ENCODE data around the gene DZIP1. TPM values are rescaled to one million over a fixed set of nuclear protein-coding genes. Genes with fewer than 3 reads are reported as not detected.

DZIP1 gene
- total RNA-seq, 1 experiment from 2014 or later: 33.6 TPM

GRCh38 chr13:95546919-95547318 is 97.6 kb downstream of the DZIP1 start:
- Histone ChIP-seq H3K23me2 (ENCODE audit: insufficient read length, low read depth, low read length, poor library complexity, severe bottlenecking) (peaks cover 2% of the 10 kb centered on the region), H3K56ac (ENCODE audit: insufficient read length, low read depth, low read length) (no peak overlapping the region), H3K27ac (ENCODE audit: insufficient read length, low read depth, low read length) (no peak overlapping the region), H4K91ac (ENCODE audit: insufficient read length, low read depth, low read length) (no peak overlapping the region), H3K14ac (ENCODE audit: insufficient read depth, low read length) (no peak overlapping the region), H3K18ac (ENCODE audit: insufficient read length, low read depth, low read length) (no peak overlapping the region), H3K4ac (ENCODE audit: low read depth, low read length) (no peak overlapping the region), H3K4me1 (ENCODE audit: insufficient read depth, low read length) (no peaks in the 10 kb centered on the region; the same call in 1 of the 2 replicates), H3K27me3 (ENCODE audit: insufficient read depth, low read length) (no peaks in the 10 kb centered on the region), H4K20me1 (ENCODE audit: control insufficient read depth, insufficient read depth, insufficient read length) (no peaks in the 10 kb centered on the region), H3K79me2 (ENCODE audit: insufficient read depth, low read length) (no peaks in the 10 kb centered on the region), H2AFZ (ENCODE audit: low read length) (no peak overlapping the region), H3K9me3 (ENCODE audit: control insufficient read depth, low read depth, low read length) (no peaks in the 10 kb centered on the region), H2BK15ac (ENCODE audit: low read depth, low read length) (no peak overlapping the region), H3T11ph (ENCODE audit: low read length) (no peak overlapping the region), H3K9ac (ENCODE audit: extremely low read depth, insufficient read length, low read length) (no peak overlapping the region), H2BK120ac (ENCODE audit: low read depth, low read length, poor library complexity, severe bottlenecking) (no peak overlapping the region), H3K79me1 (ENCODE audit: insufficient read depth, low read depth, low read length, poor library complexity, severe bottlenecking) (no peaks in the 10 kb centered on the region), H3K4me2 (ENCODE audit: insufficient read depth, insufficient read length, low read length) (no peak overlapping the region), H2BK20ac (ENCODE audit: low read depth, low read length, poor library complexity, severe bottlenecking) (no peak overlapping the region), H4K8ac (replicated peaks; ENCODE audit: insufficient read length, low read depth, low read length) (no peak overlapping the region), H4K5ac (ENCODE audit: insufficient read length, low read depth, low read length) (no peak overlapping the region), H2AK5ac (ENCODE audit: insufficient read length, low read length) (no peak overlapping the region), H2BK12ac (ENCODE audit: insufficient read length, low read depth, low read length) (no peak overlapping the region), H3K23ac (ENCODE audit: insufficient read length, low read depth, low read length) (no peak overlapping the region), H2BK5ac (ENCODE audit: insufficient read length, low read length) (no peak overlapping the region)
- H3K4me1 Mint-ChIP-seq: peaks cover 33 to 37% of the 10 kb centered on the region in 2 experiments
- DNase-seq: peak; percentile 33
- no peaks in the 10 kb centered on the region for H3K9me3 Mint-ChIP-seq
- H3K4me3 Mint-ChIP-seq: no peak overlapping the region
- no peak for TF ChIP-seq CTCF (conservative IDR thresholded peaks at IDR 0.05)
- no peaks in the 10 kb centered on the region for H3K36me3 Mint-ChIP-seq (ENCODE audit: insufficient read depth in 1 of 3, low read depth in 3 of 3)
- WGBS (ENCODE audit: extremely low coverage, insufficient read length, low lambda C conversion rate): no CpG with 5 or more reads among the region's 3 CpGs
- H3K27me3 Mint-ChIP-seq (ENCODE audit: low read depth): peaks cover 14% of the 10 kb centered on the region
- H3K27ac Mint-ChIP-seq: peak overlapping the region in 2 of 3 experiments; percentile 15 to 44; a peak in 2 of 7 replicates
